ENCODE measurements around the gene ATXN1.

The ATXN1 gene

GRCh38 chr6:16431106-16431505 is 330.2 kb downstream of the ATXN1 start:
- no peaks in the 10 kb centered on the region for H3K9me3 ChIP-seq
- TF ChIP-seq CTCF (IDR thresholded peaks at IDR 0.05) = no peak
- no peaks in the 10 kb centered on the region for H3K36me3 ChIP-seq
- H3K27me3 ChIP-seq = no peaks in the 10 kb centered on the region
- no peak for DNase-seq
- intact Hi-C loops (cut with DNase I; ENCODE audit: low total_unique reads) = no loop called here
- peaks cover 0 to 62% (median 43%) of the 10 kb centered on the region in 4 donors for H3K4me1 ChIP-seq
- H3K27ac ChIP-seq = peak overlapping the region in 1 of 2 donors; percentile 71
- H3K4me3 ChIP-seq = no peak overlapping the region

GRCh38 chr6:16430391-16431089 is 330.7 kb downstream of the ATXN1 start:
- no peak for TF ChIP-seq CTCF (IDR thresholded peaks at IDR 0.05)

GRCh38 chr6:16429669-16430068 is 331.6 kb downstream of the ATXN1 start:
- DNase-seq = no peak
- intact Hi-C loops (cut with DNase I; ENCODE audit: low total_unique reads) = no loop called here
- peaks cover 0 to 49% (median 39%) of the 10 kb centered on the region in 4 donors for H3K4me1 ChIP-seq
- no peaks in the 10 kb centered on the region for H3K9me3 ChIP-seq
- no peak overlapping the region for H3K4me3 ChIP-seq
- no peaks in the 10 kb centered on the region for H3K36me3 ChIP-seq
- H3K27ac ChIP-seq = no peak overlapping the region
- TF ChIP-seq CTCF (IDR thresholded peaks at IDR 0.05) = no peak
- H3K27me3 ChIP-seq = no peaks in the 10 kb centered on the region

More at GRCh38 chr6:16430391-16431089, 330.7 kb downstream of the ATXN1 start:
- Histone ChIP-seq H3K27me3 (no peaks in the 10 kb centered on the region), H3K27ac (peak overlapping the region in 1 of 2 donors; percentile 71), H3K4me1 (peaks cover 0 to 58% (median 43%) of the 10 kb centered on the region in 4 donors), H3K9me3 (no peaks in the 10 kb centered on the region), H3K36me3 (no peaks in the 10 kb centered on the region), H3K4me3 (no peak overlapping the region)
- no peak for DNase-seq
- intact Hi-C loops (cut with DNase I; ENCODE audit: low total_unique reads) = no loop called here

- DNase-seq = no peak
- H3K4me1 ChIP-seq = peaks cover 0 to 30% (median 22%) of the 10 kb centered on the region in 4 donors
- H3K27me3 ChIP-seq = no peaks in the 10 kb centered on the region
- no peak overlapping the region for H3K27ac ChIP-seq
- H3K9me3 ChIP-seq = no peaks in the 10 kb centered on the region
- no peaks in the 10 kb centered on the region for H3K36me3 ChIP-seq
- intact Hi-C loops (cut with DNase I; ENCODE audit: low total_unique reads) = loop anchor here (2.0 kb wide), 1 partner anchor 34 kb away; no protein-coding TSS in a partner anchor
- TF ChIP-seq CTCF (IDR thresholded peaks at IDR 0.05) = no peak
- no peak overlapping the region for H3K4me3 ChIP-seq
These were observed 334.1 kb downstream of the ATXN1 start for GRCh38 chr6:16427124-16427523.

- no peak for TF ChIP-seq CTCF (IDR thresholded peaks at IDR 0.05)
- H3K4me1 ChIP-seq = peaks cover 0 to 30% (median 21%) of the 10 kb centered on the region in 4 donors
- no peak overlapping the region for H3K27ac ChIP-seq
- H3K27me3 ChIP-seq = no peaks in the 10 kb centered on the region
- no peaks in the 10 kb centered on the region for H3K9me3 ChIP-seq
- no peaks in the 10 kb centered on the region for H3K36me3 ChIP-seq
- DNase-seq = no peak
- no peak overlapping the region for H3K4me3 ChIP-seq
- intact Hi-C loops (cut with DNase I; ENCODE audit: low total_unique reads) = loop anchor here (2.0 kb wide), 1 partner anchor 35 kb away; no protein-coding TSS in a partner anchor
These were observed 335.2 kb downstream of the ATXN1 start for GRCh38 chr6:16425881-16426615.

Measured in tibial artery (tissue), 4 donors.